OCI-LY1 (cell line): ENCODE data around the gene CAVIN1.

Experiments used
- H2AFZ ChIP-seq: fragments of 200-600 bp; sonication (generic), shearing (Covaris generic); 2 replicates; pipeline ENCODE4 v1.6.0; 2014; ENCODE audit warnings: antibody characterized with exemption, mild to moderate bottlenecking, low read length
- H3F3A ChIP-seq: fragments of 200-600 bp; sonication (generic), shearing (Covaris generic); 2 replicates; pipeline ENCODE4 v1.6.0; 2014; ENCODE audit warnings: mild to moderate bottlenecking, antibody characterized with exemption, low read length, moderate library complexity; ENCODE audit not compliant: insufficient read depth
- H3K27ac ChIP-seq: fragments of 200-600 bp; sonication (generic); 2 replicates; pipeline ENCODE4 v1.5.1; 2014; ENCODE audit warnings: low read length, mixed run types, mild to moderate bottlenecking, low read depth; ENCODE audit not compliant: poor library complexity, severe bottlenecking
- H3K27me3 ChIP-seq: fragments of 200-600 bp; sonication (generic); 2 replicates; pipeline ENCODE4 v1.6.0; 2014; ENCODE audit warnings: antibody characterized with exemption, mild to moderate bottlenecking, low read length, moderate library complexity; ENCODE audit not compliant: insufficient read depth
- H3K36me3 ChIP-seq: fragments of 200-600 bp; sonication (generic); 2 replicates; pipeline ENCODE4 v1.6.1; 2014; ENCODE audit warnings: mild to moderate bottlenecking, antibody characterized with exemption, low read length, moderate library complexity, mixed read lengths; ENCODE audit not compliant: insufficient read depth
- H3K4me1 ChIP-seq: fragments of 200-600 bp; sonication (generic); 2 replicates; pipeline ENCODE4 v1.5.1; 2014; ENCODE audit warnings: mild to moderate bottlenecking, low read length, moderate library complexity; ENCODE audit not compliant: insufficient read depth, severe bottlenecking
- H3K4me2 ChIP-seq: fragments of 200-600 bp; sonication (generic), shearing (Covaris generic); 2 replicates; pipeline ENCODE4 v1.6.1; 2014; ENCODE audit warnings: low read length
- H3K4me3 ChIP-seq: fragments of 200-600 bp; sonication (generic); 2 replicates; pipeline ENCODE4 v1.5.1; 2014; ENCODE audit warnings: low read length, low read depth, mild to moderate bottlenecking, mixed read lengths; ENCODE audit not compliant: poor library complexity, severe bottlenecking
- H3K79me2 ChIP-seq: fragments of 200-600 bp; shearing (Covaris generic); 2 replicates; pipeline ENCODE4 v1.6.1; 2016; ENCODE audit warnings: mixed run types, low read length, mixed read lengths; ENCODE audit not compliant: insufficient read depth
- H3K9ac ChIP-seq: fragments of 200-600 bp; sonication (generic), shearing (Covaris generic); 2 replicates; pipeline ENCODE4 v1.6.1; 2014; ENCODE audit warnings: mild to moderate bottlenecking, low read length, mixed read lengths
- H3K9me2 ChIP-seq: fragments of 200-600 bp; sonication (generic), shearing (Covaris generic); 2 replicates; pipeline ENCODE4 v1.6.1; 2014; ENCODE audit warnings: low read depth, mild to moderate bottlenecking, low read length, mixed read lengths
- H3K9me3 ChIP-seq: fragments of 200-600 bp; shearing (Covaris generic); 2 replicates; pipeline ENCODE4 v1.6.1; 2014; ENCODE audit warnings: low read length, mixed read lengths
- H4K20me1 ChIP-seq: fragments of 200-600 bp; sonication (generic), shearing (Covaris generic); 2 replicates; pipeline ENCODE4 v1.6.0; 2016; ENCODE audit warnings: mild to moderate bottlenecking, low read length; ENCODE audit not compliant: insufficient read depth
- CTCF ChIP-seq: fragments of 200-600 bp; sonication (generic), shearing (Covaris generic); IDR thresholded peaks from 2 replicates; pipeline ENCODE4 v1.5.1; 2017; ENCODE audit warnings: mild to moderate bottlenecking, antibody characterized with exemption, low read length, moderate library complexity, mixed read lengths
- EZH2 ChIP-seq: fragments of 200-600 bp; sonication (generic), shearing (Covaris generic); IDR thresholded peaks from 2 replicates; pipeline ENCODE4 v1.8.0; 2017; ENCODE audit warnings: borderline replicate concordance, mixed run types, mild to moderate bottlenecking, antibody characterized with exemption, low read length, moderate library complexity, mixed read lengths

Gene CAVIN1

GRCh38 chr17:42405963-42406495 is 17.0 kb downstream of the CAVIN1 start:
- Histone ChIP-seq H3K27ac (no peak overlapping the region), H3K4me2 (no peak overlapping the region), H3K4me1 (no peaks in the 10 kb centered on the region)

GRCh38 chr17:42405076-42405475 is 18.0 kb downstream of the CAVIN1 start:
- Histone ChIP-seq H3K9me3 (no peaks in the 10 kb centered on the region), H3K4me1 (no peaks in the 10 kb centered on the region), H3K36me3 (no peaks in the 10 kb centered on the region), H4K20me1 (no peaks in the 10 kb centered on the region), H3K27ac (no peak overlapping the region), H3K27me3 (peaks cover 10% of the 10 kb centered on the region; the same call in 1 of the 2 replicates), H3K9me2 (no peaks in the 10 kb centered on the region), H3K4me2 (no peak overlapping the region), H3K79me2 (no peaks in the 10 kb centered on the region), H3K4me3 (no peak overlapping the region), H3K9ac (no peak overlapping the region), H3F3A (no peaks in the 10 kb centered on the region), H2AFZ (no peak overlapping the region)
- TF ChIP-seq CTCF: no peak
- TF ChIP-seq EZH2: no peak

More at GRCh38 chr17:42405963-42406495, 17.0 kb downstream of the CAVIN1 start:
- Histone ChIP-seq H3K79me2 (no peaks in the 10 kb centered on the region), H3K9me3 (no peaks in the 10 kb centered on the region), H2AFZ (no peak overlapping the region), H3K9me2 (no peaks in the 10 kb centered on the region), H3F3A (no peaks in the 10 kb centered on the region), H3K9ac (no peak overlapping the region), H3K36me3 (no peaks in the 10 kb centered on the region), H3K27me3 (peaks cover 10% of the 10 kb centered on the region; the same call in 1 of the 2 replicates), H4K20me1 (no peaks in the 10 kb centered on the region), H3K4me3 (no peak overlapping the region)
- no peak for TF ChIP-seq EZH2
- peak; percentile 93 for TF ChIP-seq CTCF

GRCh38 chr17:42404326-42405055 is 18.6 kb downstream of the CAVIN1 start:
- no peaks in the 10 kb centered on the region for H3K36me3 ChIP-seq
- H3K27ac ChIP-seq: no peak overlapping the region
- no peaks in the 10 kb centered on the region for H3K4me1 ChIP-seq
- no peaks in the 10 kb centered on the region for H4K20me1 ChIP-seq
- no peak overlapping the region for H3K4me2 ChIP-seq
- no peak overlapping the region for H2AFZ ChIP-seq
- no peak overlapping the region for H3K4me3 ChIP-seq
- no peak overlapping the region for H3K9ac ChIP-seq
- H3F3A ChIP-seq: no peaks in the 10 kb centered on the region
- TF ChIP-seq CTCF (no peak), EZH2 (no peak)
- no peaks in the 10 kb centered on the region for H3K79me2 ChIP-seq
- no peaks in the 10 kb centered on the region for H3K9me2 ChIP-seq
- no peaks in the 10 kb centered on the region for H3K9me3 ChIP-seq
- H3K27me3 ChIP-seq: peaks cover 10% of the 10 kb centered on the region; the same call in 1 of the 2 replicates
